GM12873 (cell line): Measurements from ENCODE around the gene CLCN2.

Source experiments
- TF ChIP-seq, protein P1 (sequence below): IDR thresholded peaks from 2 replicates; pipeline ENCODE4 v1.5.1; 2012; ENCODE audit warnings: low read depth, mild to moderate bottlenecking, moderate library complexity, low read length, control low read depth; ENCODE audit not compliant: insufficient read depth; ENCODE audit errors: missing control alignments

Gene CLCN2

DNA sequence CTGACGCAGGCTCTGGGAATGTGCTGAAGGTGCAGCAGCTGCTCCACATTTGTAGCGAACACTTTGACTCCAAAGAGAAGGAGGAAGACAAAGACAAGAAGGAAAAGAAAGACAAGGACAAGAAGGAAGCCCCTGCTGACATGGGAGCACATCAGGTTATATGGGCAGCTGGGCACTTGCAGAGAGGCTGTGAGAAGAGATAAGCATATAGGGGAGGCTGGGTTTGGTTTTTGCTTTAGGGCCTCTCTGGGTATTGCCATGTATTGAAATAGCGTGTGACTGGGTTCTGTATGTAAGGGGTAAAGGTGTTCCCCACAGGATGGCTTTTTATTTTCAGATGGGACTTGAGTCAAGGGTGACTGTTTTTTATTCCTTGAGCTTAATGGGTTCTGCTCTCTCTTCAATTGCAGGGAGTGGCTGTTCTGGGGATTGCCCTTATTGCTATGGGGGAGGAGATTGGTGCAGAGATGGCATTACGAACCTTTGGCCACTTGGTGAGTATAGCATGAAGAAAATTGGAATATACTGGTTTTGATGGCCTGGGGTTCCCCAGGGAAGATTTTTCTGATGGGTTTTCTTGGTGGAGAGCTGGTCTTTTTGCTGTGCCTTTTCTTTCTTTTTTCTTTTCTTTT lies 54.9 kb downstream of the CLCN2 start:
- TF ChIP-seq, protein P1, sequence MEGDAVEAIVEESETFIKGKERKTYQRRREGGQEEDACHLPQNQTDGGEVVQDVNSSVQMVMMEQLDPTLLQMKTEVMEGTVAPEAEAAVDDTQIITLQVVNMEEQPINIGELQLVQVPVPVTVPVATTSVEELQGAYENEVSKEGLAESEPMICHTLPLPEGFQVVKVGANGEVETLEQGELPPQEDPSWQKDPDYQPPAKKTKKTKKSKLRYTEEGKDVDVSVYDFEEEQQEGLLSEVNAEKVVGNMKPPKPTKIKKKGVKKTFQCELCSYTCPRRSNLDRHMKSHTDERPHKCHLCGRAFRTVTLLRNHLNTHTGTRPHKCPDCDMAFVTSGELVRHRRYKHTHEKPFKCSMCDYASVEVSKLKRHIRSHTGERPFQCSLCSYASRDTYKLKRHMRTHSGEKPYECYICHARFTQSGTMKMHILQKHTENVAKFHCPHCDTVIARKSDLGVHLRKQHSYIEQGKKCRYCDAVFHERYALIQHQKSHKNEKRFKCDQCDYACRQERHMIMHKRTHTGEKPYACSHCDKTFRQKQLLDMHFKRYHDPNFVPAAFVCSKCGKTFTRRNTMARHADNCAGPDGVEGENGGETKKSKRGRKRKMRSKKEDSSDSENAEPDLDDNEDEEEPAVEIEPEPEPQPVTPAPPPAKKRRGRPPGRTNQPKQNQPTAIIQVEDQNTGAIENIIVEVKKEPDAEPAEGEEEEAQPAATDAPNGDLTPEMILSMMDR = no peak

DNA sequence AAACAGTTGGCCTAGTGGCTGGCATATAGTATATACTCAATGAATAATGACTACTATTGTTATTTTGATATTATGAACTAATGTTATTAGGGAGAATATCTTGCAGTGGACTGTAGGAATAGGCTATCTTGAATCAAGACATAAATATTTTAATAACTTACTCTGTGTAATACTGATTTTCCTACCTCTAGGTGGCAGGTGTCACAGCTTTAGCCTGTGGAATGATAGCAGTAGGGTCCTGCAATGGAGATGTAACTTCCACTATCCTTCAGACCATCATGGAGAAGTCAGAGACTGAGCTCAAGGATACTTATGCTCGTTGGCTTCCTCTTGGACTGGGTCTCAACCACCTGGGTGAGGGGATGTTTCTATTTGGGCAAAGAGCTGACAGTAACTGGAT lies 55.8 kb downstream of the CLCN2 start:
- TF ChIP-seq, protein P1 = peak; percentile 27

DNA sequence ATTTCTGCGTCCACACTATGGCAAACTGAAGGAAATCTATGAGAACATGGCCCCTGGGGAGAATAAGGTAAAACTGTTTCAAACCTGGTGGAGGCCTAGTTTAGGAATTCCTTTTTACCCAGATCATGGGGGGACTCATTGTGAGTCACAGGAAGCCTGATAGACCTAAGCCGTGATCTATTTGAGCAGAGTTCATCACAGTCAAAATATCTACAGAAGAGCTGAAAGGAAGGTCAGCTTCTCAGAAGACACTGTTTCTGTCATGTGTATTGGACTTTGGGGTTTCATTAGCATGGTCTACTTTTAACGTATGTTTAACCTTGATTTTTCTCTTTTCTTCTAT lies 61.1 kb downstream of the CLCN2 start:
- TF ChIP-seq, protein P1 = no peak

DNA sequence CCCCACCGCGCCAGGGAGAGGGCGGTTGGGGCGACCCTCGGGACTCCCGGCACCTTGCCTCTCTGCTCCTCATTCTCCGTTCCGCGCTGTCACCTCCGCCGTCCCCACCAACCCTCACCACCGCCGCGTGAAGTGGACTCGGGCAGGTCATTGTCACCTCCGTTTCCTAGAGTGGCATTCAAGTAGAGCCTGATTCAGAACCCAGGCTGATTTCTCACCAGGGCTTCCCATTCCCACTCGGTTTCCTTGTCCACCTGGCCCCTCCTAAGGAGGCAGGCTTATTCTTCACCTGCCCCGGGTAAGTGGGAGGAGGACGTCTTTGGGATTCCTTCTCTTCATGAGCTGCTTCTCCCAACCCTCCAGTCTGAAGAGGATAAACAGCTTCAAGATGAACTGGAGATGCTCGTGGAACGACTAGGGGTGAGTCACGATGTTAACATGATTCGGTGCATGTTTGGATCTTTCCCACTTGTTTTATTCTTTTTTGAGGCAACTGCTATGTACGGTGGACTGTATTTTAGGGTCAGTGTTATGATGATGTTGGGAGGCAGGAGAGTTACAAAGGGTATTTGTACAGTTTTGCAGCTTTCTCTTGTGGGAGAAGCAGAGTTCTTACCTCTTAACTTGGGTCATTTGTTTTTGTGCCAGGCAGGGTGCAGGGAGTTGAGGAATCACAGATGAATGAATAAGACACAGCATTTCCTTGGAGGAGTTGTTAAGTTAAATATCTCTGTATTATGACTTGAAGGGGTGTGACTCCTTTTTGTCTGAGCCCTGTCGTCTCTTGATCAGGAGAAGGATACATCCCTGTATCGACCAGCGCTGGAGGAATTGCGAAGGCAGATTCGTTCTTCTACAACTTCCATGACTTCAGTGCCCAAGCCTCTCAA lies 61.7 kb downstream of the CLCN2 start:
- TF ChIP-seq, protein P1 = no peak

DNA sequence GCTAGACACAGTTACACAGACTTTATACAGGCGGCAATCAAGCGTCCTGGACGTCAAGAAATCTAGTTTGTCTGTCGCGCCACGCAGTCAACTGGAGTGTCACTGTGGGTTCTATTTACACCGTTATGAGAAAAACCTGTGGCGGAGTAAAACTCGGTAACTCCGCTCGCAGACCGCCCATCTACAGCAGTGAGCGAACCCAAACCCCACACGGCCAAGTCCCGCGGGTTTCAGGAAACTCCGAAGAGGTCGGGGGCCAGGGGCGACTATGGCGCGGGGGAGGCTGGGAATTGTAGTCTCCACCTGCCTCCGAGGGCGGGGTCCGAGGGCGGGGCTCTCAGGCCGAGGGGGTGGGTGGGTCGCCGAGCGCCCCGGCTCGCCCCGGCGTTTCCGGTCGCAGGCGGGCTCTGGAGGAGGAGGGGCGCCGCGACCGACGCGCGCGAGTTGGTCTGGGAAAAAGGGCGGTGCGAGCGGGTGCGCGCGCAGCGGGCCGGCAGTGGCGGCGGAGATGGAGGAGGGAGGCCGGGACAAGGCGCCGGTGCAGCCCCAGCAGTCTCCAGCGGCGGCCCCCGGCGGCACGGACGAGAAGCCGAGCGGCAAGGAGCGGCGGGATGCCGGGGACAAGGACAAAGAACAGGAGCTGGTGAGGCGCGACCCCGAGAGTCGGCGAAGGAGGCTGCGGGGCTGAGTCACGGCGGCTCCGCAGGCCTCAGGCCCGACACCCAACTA lies 62.5 kb downstream of the CLCN2 start, which contains the start of gene PSMD2:
PSMD2 (plus strand) TSS at position 483 of the 729 bp plus-strand sequence; CDS start at position 509, 26 bp downstream.
- TF ChIP-seq, protein P1 = no peak

DNA sequence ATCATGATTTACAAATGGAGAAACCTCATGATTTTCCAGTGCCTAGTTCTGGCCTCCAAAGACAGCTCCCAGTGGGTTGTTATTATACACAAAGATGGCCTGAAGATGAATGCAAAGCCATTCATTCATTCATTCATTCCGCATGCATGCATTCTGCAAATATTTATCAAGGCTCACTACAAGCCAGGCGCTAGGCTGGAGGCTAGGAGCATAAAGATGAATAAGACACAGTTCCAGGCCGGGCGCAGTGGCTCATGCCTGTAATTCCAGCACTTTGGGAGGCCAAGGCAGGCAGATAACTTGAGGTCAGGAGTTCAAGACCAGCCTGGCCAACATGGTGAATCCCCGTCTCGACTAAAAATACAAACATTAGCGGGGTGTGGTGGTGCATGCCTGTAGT lies 64.8 kb downstream of the CLCN2 start:
- TF ChIP-seq, protein P1 = no peak
